DMS79 treated with DMSO at 0.1 percent for 48 hours (cell line): ENCODE data around the gene PHYKPL.

Source experiments
- DNase-seq: peaks from one replicate; lab custom pipeline; 2025; lab: John Stamatoyannopoulos, UW

The PHYKPL gene

DNA sequence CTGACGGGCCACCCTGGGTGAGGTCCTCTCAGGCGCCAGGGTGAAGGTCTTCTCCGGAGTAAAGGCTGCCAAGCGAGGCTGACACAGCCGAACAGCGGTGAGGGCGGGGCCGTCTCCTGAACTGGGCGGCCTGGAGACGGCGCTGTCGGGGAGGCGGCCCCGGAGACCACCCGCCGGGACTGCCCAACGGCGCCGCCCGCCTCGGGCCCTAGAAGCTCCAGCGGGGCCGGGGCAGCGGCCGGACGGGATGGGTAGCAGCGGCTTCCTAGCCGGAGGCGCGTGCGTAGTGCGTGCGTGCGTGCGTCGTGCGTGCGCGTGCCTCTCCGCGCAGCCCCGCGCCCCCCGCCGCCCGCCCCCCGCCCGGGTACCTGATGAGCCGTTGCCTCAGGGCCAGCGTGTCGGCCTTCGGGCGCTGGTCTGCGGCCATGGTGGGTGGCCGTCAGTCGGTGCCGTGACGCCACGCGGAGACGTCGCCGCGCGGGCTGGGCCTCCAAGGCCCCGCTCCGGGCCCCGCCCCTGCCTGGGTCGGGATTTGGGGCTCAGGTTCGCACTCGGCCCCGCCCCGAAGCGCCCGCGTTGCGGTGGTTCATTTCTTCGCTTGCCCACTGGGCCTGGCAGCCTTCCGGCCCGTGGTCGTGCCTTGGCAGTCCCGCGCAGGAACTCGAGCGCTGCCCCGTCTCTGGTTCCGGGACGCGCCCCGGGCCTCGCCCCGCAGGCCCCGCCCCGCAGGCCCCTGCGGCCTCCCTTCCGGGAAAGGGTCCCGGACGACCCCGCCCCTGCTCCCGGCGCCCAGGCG is at the start of gene PHYKPL:
PHYKPL (minus strand) TSS at position 679 of the 796 bp plus-strand sequence; CDS start at position 427, 252 bp downstream.
- DNase-seq, result peak; percentile 32

DNA sequence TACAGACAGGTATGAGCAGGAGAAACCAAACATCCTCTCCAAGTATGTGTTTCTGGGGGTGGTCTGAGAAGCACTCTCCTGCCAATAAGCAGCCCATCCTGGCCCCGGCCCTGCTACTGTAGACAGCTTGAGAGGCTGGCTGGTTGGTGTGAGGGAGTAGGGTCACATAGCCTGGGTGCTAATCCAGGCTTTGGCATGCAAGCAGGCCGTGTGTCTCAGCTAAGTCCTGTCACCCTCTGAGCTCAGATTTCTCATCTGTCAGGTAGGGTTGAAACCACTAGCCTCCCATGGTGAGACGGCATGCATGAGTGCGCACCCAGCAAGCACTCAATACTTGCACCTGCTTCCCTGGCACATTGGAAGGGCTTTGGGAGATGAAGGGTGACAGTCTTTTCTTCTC is 49.8 kb upstream of the PHYKPL start:
- DNase-seq, result no peak

DNA sequence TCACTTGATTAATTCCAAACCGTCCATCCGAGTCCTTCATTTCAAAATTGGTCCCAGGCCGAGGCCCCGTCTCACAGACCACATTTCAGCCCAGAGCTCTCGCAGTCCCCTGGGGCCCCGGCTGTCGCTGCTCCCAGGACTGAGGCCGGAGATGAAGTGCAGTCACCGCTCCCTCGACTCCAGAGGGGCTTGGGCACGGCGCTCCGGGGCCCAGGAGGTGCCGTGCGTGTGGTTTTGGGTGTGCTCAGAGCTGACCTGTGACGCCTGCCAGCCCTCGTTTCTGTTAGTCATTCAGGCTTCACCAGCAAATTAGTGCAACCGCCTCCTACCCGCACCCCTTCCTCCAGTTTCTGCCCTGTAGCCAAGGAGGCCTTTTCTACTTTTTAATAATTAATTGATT is 48.7 kb upstream of the PHYKPL start:
- no peak for DNase-seq

DNA sequence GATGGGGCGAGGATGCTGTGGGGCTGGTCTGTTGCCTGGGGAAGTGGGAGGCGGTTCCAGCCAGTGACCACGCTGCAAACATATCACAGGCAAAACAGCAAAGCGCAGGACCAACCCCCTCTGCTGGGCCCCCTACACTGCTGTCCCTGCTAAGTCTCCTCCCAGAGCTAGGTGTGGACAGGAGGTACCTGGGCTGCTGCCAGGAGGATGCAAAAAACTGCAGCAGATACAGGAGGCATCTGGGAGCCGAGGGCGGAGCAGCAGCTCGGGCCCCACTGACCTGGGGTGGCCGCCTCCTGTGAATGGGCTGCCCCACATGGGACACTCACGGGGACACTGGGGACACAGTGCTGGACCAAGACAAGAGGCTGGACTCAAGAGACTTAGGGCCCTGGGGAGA is 48.0 kb upstream of the PHYKPL start:
- DNase-seq, result no peak

DNA sequence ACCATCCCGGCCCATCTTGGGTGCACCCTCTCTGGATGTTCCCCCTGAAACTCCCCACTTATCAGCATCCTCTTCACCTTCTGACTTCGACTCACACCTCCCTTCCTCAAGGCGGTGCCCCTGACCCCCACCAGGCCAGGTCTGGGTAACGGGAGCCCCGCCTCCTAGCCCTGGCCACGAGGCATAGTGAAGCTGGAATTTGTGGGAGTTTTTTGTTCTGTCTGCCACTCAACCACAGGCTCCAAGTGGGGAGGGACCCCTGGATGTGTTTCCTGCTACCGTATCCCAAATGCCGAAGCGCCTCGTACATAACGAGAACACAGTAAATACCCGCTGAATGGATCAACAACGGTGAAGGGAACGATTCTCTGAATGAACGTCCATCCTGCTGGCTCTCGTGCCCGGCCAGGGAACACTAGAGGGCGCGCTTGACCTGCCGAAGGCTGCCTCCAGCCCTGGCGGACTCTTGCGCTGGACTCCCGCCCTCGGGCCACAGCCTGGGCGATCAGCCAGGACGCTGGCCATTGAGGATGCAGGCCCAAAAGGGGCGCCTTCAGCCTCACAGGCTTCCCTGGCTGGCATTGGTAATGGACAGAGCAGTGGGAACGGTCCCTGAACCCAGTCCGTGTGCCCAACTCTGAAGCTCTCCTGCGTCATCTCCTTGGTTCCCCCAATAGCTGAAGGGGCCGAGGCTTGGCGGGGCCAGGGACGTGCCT is 47.3 kb upstream of the PHYKPL start:
- no peak for DNase-seq

DNA sequence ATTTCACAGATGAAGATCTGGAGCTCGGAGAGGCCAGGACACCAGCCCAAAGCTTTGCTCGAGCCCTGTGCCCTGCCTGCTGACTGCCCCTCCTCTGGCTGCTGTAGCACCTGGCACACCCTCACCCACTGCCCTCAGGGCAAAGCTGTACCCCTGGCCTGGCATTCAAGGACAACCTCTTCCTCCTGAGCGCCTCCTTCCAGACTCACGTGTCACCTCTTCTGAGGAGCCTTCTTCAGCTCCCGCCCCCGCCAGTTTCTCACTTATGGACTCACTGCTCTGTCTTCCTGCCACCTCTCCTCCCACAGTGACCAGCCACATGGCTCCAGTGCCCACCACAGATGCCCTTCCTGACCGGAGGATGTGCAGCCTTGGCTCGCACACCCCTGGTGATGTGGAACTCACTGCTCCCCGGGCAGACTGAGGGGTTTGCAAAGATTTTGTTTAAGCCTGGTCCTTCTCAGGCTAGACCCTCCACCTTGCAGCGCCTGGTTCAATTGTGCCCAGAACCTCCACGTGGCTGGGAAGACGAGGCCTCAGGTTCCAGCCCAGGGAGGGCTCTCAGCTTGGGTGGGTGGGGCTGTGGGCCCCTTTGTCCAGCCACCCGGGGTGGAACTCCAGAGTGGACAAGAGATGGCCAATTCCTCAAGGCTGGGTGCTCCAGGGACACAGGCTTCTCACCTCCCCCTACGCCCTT is 46.6 kb upstream of the PHYKPL start:
- DNase-seq, result no peak

DNA sequence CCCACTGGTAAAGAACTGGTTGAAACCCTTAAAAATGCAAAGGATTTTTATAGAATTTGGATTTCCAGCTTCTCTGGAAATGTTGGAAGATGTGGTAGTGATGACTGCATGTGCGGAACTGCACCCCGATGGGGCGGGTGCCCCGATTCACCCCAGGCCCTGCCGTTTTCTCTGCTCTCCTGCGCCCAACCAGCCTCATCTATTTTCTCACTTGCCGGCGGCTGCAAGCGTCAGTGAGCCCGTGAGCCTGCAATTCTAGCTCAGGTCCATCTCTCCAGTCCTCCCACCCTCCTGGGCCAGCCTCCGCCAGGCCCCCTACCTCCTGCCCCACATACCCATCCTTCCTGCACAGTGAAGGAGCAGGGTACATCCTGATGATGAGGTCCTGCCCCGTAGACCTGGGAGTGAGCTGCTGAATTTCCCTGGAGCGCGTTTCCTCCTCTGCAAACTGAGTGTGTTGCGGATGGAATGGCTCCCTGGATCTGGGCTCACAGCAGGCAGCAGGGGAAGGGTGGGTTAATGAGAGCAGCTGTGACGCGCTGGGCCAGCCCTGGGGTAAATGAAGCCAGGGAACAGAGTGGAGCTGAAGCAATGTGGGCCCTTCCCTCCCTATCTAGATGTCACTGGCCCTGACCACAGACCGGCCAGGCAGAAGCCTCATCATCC is 45.9 kb upstream of the PHYKPL start:
- no peak for DNase-seq

DNA sequence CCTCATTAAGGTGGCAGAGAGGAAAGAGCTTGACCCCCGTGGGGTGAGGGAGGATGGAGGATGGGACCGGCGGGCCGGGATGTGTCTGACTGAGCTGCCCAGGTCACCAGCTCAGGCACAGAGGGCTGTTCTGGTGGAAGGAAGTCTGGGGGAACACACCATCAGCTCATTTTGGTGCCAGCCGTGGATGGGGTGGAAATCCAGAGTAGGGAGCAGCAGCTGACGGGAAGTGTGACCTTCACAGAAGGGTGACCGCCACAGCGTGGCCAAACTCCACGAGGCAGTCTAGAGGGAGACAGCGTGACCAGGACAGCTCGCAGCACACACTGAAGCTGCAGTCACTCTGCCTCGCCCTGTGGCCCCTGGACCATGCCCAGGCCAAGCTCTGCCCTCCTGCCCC is 45.3 kb upstream of the PHYKPL start:
- DNase-seq, result no peak

DNA sequence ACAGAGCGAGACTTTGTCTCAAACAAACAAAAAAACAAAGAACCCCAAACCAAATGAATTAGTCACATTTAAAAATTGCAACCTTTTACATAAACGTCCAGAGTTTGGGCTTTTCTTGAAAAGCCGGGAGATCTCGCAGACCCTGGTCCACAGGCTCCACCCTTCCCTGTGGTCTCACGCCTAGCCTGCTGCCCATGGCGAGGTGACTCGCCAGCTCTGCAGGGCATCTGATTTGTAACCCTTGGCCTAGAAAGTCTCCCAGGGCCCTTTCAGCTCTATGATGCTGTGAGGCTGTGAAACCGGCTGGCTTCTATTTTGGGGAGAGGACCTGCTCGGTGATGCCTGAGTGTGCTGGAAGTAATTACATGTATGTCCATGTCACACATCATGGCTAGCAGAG is 44.7 kb upstream of the PHYKPL start:
- DNase-seq, result no peak

DNA sequence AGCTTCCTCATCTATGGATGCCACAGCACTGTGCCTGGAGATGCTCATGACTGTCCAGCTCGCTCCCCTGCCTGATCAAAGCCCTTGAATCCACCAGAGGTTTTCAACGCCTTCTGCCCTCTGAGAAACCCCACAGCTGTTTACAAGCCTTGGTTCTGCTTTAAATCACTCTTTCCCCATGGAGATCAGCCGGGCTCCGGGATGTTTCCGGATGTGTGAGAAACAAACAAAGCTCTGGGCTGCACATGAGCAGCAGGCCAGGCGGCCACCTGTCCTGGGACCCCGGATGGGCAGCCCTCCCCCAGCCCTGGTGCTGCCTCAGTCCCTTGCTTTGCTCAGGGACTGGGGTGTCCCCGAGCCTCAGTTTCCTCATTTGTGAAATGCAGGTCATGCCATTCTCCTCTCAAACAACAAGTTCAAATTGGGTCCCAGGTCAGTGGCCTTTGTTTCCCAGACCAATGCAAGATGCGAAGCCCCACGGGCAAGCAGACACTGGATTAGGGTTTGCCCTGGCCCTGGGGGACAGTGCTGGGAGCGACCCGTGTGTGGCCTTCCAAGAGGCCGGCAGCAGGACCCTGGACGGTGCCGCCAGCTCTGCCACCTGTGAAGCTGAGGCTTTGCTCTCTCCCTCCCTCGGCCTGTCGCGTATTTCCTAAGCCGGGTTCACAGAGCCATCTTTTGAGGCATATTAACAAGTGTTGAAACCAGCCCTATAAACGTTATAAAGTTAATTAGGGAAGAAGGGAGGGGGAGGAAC is 42.4 kb upstream of the PHYKPL start:
- DNase-seq, result no peak

DNA sequence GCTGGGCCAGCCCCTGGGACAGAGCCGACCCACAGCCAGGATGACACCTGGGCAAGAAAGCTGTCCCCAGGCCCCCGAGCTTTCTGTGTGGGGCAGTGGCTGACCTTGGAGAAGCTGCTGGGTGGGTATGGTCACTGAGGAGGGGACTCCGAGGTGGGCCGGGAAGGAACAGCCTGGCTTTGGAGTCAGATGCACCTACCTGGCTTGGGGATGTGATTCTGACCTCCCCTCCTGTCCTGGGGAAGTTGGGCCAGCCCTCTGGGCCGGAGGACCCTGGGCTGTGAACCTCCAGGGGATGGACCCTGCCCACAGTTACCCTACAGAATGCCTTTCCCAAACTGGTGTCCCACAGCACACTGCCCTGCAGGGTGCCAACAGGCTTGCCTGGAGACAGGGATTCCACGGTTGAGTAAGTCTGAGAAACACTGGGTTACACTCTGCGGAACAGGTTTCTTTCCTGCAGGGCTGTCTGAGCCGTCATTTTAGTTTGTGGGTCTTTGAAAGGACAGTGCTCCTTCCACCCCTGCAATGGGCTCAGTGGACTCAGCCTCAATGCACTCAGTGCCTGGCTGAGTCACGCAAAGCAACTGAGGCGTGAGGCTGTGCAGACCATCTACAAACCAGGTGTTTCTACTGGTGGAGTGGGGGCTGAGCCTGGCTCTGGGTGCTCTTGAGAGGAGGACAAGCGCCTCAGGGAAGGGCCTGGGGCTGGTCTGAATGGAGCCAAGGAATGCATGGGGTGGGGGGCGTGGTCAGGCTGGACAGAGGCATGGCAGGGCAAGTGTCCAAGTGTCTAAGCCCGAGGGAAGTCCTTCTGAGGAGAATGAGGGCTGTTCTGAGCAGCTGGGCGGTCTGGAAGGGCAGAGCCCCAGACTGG is 41.3 kb upstream of the PHYKPL start:
- no peak for DNase-seq

DNA sequence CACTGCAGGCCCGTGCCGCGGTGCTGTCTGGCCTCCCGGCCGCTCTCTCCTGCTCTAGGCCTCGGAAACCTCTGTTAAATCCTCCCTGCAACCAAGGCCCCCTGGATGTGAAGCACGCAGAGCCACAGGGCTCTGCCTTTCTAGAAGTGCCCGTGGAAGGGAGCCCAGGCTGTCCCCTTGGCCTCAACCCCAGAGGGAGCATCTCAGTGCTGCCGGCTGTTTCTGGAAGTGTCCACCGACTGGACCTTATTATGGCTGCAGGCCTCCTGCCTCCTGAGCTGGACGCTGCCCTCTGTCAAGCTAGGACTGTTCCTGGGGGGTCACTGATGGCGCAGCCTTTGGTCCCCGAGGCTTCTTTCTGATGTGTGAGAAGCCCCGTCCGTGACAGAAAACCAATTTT is 40.4 kb upstream of the PHYKPL start:
- DNase-seq, result no peak

DNA sequence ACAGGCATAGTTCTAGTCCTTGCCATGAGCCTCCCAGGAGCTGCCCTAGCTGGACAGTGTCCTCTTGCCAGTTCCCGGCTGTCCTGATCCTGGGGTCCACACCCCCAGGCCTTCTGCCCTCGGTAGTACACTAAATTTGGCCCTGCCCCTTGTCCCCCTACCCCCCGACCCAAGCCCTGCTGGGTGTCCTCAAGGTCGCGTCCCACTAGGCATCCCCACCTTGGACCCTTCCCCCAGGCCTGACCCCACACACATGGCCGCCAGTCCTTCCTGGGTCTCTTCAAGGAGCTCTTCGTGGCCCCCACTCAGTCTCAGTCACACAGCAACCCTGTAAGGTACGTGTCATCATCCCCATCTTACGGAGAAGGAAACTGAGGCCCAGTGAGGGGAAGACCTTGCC is 40.0 kb upstream of the PHYKPL start:
- DNase-seq, result no peak

DNA sequence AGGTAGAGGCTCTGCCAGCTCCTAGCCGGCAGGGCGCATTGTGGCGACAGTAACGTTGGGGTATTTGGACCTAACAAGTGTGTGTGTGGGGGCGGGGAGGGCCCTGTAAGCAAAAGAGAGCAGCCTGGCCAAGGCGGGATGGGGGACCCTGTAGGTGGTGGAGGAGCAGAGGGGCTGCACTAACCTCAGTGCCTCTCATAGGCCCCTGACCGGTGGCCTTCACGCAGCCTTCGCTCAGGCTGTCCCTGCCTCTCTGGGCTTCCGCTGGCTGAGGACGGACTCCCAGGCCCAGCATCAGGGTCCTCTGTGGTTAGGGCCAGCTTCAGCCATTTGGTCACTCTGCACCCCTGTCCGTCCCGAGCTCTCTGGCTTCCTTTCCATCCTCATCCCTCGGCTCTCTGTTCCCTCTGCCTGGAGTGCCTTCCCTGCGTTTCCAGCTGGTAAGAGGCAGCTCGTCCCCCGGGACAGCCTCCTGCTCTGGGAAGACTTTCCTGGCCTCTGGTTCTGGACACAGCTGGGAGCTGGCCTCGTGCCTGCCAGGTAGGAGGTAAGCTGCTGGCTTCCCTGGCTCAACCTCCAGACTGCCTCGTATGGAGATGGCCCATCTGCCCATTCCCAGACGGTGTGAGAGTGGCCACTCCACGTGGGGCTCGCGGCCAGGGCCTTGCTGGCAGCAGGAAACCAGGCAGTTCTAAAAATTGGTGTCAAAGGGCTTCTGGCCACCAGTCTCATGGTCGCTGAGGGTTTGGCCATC is 39.3 kb upstream of the PHYKPL start:
- DNase-seq, result no peak

DNA sequence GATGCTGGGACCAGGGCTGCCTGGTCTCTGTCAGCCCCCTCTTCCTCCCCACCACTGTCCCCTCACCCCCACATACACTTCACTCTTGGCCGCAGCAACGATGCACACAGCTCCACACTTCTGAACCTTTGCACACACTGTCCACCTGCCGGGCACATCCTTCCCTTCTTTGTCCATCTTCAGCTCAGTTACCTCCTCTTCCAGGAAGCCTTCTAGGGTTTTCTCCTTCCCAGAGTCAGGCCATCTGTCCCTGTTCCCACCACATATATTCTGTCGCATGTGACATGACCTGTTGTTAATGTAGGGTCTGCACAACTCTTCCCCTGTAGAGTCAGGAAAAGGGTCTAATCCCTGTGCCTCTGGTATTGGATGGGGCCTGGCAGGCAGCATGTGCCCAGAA is 38.6 kb upstream of the PHYKPL start:
- no peak for DNase-seq

DNA sequence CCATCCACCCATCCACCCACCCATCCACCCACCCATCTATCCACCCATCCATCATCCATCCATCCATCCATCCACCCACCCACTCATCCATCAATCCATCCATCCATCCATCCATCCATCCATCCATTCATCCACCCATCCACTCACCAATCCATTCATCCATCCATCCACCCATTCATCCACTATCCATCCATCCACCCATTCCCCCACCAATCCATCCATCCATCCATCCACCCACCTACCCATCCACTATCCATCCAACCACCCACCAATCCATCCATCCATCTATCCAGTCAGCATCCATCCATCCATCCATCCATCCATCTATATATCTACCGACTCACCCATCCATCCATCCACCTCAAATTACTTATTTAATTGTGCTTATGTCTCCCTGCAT is 36.9 kb upstream of the PHYKPL start:
- no peak for DNase-seq

DNA sequence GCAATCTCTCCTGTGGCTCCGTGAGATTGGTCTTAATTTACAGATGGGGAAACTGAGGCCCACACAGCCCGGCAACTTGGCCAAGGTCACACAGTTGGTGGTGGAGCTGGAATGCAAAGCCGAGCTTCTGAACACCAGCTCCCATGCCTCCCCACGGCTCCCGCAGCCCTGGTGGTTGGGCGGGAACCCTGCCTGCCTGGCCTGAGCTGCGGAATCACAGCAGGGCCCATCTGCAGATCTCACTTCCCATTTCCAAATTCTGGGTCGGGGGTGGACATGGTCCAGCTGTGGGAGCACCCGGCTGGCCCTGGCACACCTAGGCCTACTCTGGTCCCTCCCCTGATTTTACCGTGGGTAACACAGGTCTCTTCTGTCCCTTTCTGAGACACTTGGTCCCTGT is 35.3 kb upstream of the PHYKPL start:
- DNase-seq, result no peak

DNA sequence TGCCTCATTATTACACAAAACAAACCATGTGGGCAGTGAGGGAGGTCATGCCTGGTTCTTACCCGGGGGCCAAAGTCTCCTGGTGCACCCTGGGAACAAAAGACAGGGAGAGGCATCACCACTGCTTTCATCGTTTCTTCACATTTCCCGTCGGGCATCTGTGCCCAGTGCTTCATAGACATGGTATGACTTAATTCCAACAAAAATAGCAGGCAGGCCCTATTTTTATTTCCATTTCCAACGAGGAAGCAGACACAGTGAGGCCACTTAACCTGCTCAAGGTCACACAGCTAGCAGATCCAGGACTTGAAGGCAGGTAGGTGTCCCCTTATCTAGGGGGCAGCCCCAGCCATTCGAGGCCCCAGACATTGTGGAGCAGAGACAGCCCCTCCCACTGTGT is 34.6 kb upstream of the PHYKPL start:
- no peak for DNase-seq

DNA sequence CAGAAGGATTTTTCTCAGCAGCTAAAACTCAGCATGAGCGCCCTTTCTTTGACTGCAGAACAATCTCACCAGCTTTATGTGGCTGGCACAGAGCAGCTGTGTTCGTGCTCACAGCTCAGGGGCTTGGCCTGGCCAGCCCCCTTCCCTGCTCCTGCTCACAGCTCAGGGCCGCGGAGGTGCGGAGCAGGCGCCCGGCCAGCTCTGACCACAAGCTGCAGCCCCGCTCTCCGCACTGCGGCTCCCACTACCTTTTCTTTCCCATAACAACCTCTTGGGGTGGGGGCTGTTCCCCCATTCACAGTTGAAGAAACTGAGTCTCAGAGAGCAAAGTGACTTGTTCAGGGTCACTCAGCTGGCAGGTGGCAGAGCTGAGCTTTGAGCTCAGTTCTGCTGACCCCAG is 34.0 kb upstream of the PHYKPL start:
- DNase-seq, result no peak

DNA sequence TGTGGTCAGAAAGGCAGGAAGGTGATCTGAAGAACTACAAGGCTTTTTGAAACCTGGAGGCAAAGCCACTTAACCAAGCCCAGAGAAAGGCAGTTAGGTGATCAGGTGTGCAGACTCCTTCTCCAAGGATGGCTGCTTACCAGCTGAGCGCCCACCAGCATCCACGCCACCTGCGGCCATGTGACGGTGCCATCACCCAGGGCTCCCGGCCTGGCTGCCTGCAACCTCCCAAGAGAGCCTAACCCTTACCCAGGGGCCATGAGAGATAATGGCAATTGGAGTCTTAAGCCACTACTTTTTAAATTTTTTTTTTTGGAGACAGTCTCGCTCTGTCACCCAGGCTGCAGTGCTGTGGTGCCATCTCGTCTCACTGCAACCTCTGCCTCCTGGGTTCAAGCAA is 33.1 kb upstream of the PHYKPL start:
- no peak for DNase-seq
